Panc1 (cell line): ENCODE data around the gene TRIM66. TPM values are rescaled to one million over a fixed set of nuclear protein-coding genes. Genes with fewer than 3 reads are reported as not detected.

Experiments
- ATAC-seq: fragments of 200-7000 bp; cut with Tn5 transposase; 2 replicates; pipeline ENCODE4 v1.9.1; 2020; ENCODE audit warnings: mild to moderate bottlenecking, moderate library complexity
- BruUV-seq: library from RNA; stranded (reverse); fragments of 400-500 nt; replicated peaks from 2 replicates; lab custom pipeline; 2021; lab: Mats Ljungman, UMichigan
- CTCF ChIA-PET: fragments of 300-600 bp; sonication (Branson Sonifier 250); formaldehyde crosslinking; loops from one replicate; lab custom pipeline; 2022; ENCODE audit warnings: antibody characterized with exemption; lab: Charles Lee
- POLR2A ChIA-PET: fragments of 300-600 bp; sonication (Branson Sonifier 250); formaldehyde crosslinking; loops from one replicate; lab custom pipeline; 2022; ENCODE audit warnings: antibody characterized with exemption; lab: Charles Lee
- DNase-seq: peaks from one replicate; pipeline ENCODE4 v3.0.0-alpha.2; 2010; ENCODE audit warnings: low read depth, low spot score
- H3K27ac ChIP-seq: 2 replicates; pipeline ENCODE4 v1.5.1; 2011; ENCODE audit warnings: mild to moderate bottlenecking, low read length, inconsistent platforms
- H3K27me3 ChIP-seq: fragments of 200-500 bp; sonication (Bioruptor generic); 2 replicates; pipeline ENCODE4 v1.6.0; 2014; ENCODE audit warnings: low read length, inconsistent platforms; ENCODE audit not compliant: control insufficient read depth, insufficient read depth
- H3K36me3 ChIP-seq: fragments of 200-500 bp; sonication (Bioruptor generic); 2 replicates; pipeline ENCODE4 v1.5.1; 2014; ENCODE audit warnings: inconsistent platforms, mild to moderate bottlenecking, low read length, moderate library complexity; ENCODE audit not compliant: control insufficient read depth, insufficient read depth
- H3K4me1 ChIP-seq: 2 replicates; pipeline ENCODE4 v1.5.1; 2011; ENCODE audit warnings: inconsistent platforms, mild to moderate bottlenecking, low read length, moderate library complexity; ENCODE audit not compliant: control insufficient read depth, insufficient read depth
- H3K4me3 ChIP-seq, 2 experiments: 2 replicates each; pipeline ENCODE4 v1.5.1; 2011 to 2012; ENCODE audit warnings: low read depth in 2 of 2, low read length in 2 of 2, mild to moderate bottlenecking in 2 of 2, inconsistent platforms in 1 of 2, moderate library complexity in 1 of 2
- H3K9me3 ChIP-seq: fragments of 200-500 bp; sonication (Bioruptor generic); 2 replicates; pipeline ENCODE4 v1.5.1; 2014; ENCODE audit warnings: low read depth, mild to moderate bottlenecking, inconsistent platforms, low read length, moderate library complexity; ENCODE audit not compliant: control insufficient read depth, insufficient read depth
- POLR2AphosphoS5 ChIP-seq: IDR thresholded peaks from 2 replicates; pipeline ENCODE4 v1.6.1; 2012; ENCODE audit warnings: mild to moderate bottlenecking, low read depth, low read length, moderate library complexity
- SIN3A ChIP-seq: IDR thresholded peaks from 2 replicates; pipeline ENCODE4 v1.6.1; 2012; ENCODE audit warnings: low read depth, mild to moderate bottlenecking, low read length, moderate library complexity, borderline replicate concordance; ENCODE audit not compliant: insufficient read depth
- TCF7L2 ChIP-seq: IDR thresholded peaks from 2 replicates; pipeline ENCODE4 v1.6.1; 2011; ENCODE audit warnings: mild to moderate bottlenecking, low read depth, low read length, inconsistent platforms
- in situ Hi-C: cut with HindIII; loops from 2 replicates; pipeline ENCODE4 v1.10.0; 2016; ENCODE audit warnings: low sequenced_read_pairs, low pct_unique_long_range_greater_than_20kb
- intact Hi-C: fragments of 100-400 bp; cut with micrococcal nuclease; formaldehyde crosslinking; loops from one replicate; pipeline ENCODE4 v1.10.0; 2022; ENCODE audit not compliant: unreplicated experiment
- total RNA-seq: library from RNA; stranded (reverse); gene quantifications from one replicate; pipeline ENCODE4 v1.2.1, GENCODE V29; 2021; ENCODE audit not compliant: unreplicated experiment
- TF ChIP-seq, protein P1 (sequence below), 2 experiments: IDR thresholded peaks; 2 replicates each; pipeline ENCODE4 v1.6.1; 2011 to 2012; ENCODE audit warnings: low read depth in 2 of 2, control low read depth in 1 of 2, low read length in 1 of 2, mild to moderate bottlenecking in 1 of 2, moderate library complexity in 1 of 2; ENCODE audit not compliant: insufficient read depth in 1 of 2
- TF ChIP-seq, protein P2 (sequence below): fragments of 450-650 bp; IDR thresholded peaks from 2 replicates; pipeline ENCODE4 v1.5.1; 2017; ENCODE audit warnings: mild to moderate bottlenecking

TRIM66 gene
- total RNA-seq, 1 experiment from 2014 or later = 30.4 TPM

DNA sequence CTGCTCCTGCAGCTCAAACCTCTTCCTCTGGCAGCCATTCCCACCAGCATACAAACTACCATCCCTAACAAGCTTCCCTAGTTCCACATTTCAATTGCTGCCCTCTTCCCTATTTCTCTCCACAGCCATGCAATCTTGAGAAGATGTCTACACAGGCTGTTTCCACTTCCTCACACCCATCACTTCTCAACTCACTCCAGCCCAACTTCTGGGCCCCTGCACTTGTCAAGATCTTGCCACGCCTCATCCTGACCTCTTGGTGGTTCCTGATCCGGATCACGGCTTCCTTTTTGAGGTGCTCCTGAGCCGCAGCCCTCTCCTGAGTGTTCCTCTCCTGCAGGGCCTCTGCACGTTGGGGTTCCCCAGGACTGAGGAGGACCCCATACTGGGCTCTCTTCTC, 22.7 kb upstream of the TRIM66 start:
- intact Hi-C loops = no loop called here
- CTCF ChIA-PET = no interaction called here
- no peak for ATAC-seq

DNA sequence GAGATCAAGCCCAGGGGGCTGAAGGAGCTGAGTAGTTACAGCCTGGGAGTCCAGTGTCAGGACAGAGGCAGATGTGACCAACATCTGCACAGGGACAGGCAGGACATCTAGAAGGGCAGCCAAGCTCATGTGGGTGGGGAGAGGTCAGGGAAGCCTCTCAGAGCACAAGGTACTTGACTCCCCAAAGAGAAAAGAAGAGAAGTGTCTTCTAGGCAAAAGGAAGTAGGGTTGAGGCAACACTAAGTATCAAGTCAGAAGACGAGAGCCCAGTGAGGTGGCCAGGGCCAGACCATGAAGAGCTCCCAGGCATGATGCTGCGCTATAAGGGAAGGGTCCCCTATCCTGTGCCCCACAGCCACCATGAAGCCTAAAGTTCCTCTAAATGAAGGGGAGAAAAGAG, 21.7 kb upstream of the TRIM66 start:
- in situ Hi-C loops = no loop called here
- CTCF ChIA-PET = no interaction called here
- DNase-seq (no peak), ATAC-seq (no peak)
- no TSS peak for BruUV-seq
- Histone ChIP-seq H3K9me3 (no peaks in the 10 kb centered on the region), H3K36me3 (no peaks in the 10 kb centered on the region), H3K4me1 (peaks cover 11% of the 10 kb centered on the region), H3K4me3 (no peak overlapping the region), H3K27me3 (no peaks in the 10 kb centered on the region), H3K27ac (no peak overlapping the region)
- POLR2A ChIA-PET = no interaction called here
- intact Hi-C loops = no loop called here
- TF ChIP-seq POLR2AphosphoS5 = no peak
- TF ChIP-seq TCF7L2 = no peak

More for the DNA sequence above, 22.7 kb upstream of the TRIM66 start:
- Histone ChIP-seq H3K4me1 (peaks cover 2% of the 10 kb centered on the region), H3K4me3 (no peak overlapping the region), H3K36me3 (no peaks in the 10 kb centered on the region), H3K9me3 (no peaks in the 10 kb centered on the region), H3K27ac (no peak overlapping the region), H3K27me3 (no peaks in the 10 kb centered on the region)
- POLR2A ChIA-PET = no interaction called here
- TF ChIP-seq POLR2AphosphoS5 (no peak), SIN3A (no peak), TCF7L2 (no peak)
- TF ChIP-seq, protein P1, sequence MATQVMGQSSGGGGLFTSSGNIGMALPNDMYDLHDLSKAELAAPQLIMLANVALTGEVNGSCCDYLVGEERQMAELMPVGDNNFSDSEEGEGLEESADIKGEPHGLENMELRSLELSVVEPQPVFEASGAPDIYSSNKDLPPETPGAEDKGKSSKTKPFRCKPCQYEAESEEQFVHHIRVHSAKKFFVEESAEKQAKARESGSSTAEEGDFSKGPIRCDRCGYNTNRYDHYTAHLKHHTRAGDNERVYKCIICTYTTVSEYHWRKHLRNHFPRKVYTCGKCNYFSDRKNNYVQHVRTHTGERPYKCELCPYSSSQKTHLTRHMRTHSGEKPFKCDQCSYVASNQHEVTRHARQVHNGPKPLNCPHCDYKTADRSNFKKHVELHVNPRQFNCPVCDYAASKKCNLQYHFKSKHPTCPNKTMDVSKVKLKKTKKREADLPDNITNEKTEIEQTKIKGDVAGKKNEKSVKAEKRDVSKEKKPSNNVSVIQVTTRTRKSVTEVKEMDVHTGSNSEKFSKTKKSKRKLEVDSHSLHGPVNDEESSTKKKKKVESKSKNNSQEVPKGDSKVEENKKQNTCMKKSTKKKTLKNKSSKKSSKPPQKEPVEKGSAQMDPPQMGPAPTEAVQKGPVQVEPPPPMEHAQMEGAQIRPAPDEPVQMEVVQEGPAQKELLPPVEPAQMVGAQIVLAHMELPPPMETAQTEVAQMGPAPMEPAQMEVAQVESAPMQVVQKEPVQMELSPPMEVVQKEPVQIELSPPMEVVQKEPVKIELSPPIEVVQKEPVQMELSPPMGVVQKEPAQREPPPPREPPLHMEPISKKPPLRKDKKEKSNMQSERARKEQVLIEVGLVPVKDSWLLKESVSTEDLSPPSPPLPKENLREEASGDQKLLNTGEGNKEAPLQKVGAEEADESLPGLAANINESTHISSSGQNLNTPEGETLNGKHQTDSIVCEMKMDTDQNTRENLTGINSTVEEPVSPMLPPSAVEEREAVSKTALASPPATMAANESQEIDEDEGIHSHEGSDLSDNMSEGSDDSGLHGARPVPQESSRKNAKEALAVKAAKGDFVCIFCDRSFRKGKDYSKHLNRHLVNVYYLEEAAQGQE (IDR thresholded peaks at IDR 0.05; ENCODE audit: insufficient read depth in 1 of 2, low read depth in 2 of 2, low read length in 1 of 2) = no peak
- TF ChIP-seq, protein P2, sequence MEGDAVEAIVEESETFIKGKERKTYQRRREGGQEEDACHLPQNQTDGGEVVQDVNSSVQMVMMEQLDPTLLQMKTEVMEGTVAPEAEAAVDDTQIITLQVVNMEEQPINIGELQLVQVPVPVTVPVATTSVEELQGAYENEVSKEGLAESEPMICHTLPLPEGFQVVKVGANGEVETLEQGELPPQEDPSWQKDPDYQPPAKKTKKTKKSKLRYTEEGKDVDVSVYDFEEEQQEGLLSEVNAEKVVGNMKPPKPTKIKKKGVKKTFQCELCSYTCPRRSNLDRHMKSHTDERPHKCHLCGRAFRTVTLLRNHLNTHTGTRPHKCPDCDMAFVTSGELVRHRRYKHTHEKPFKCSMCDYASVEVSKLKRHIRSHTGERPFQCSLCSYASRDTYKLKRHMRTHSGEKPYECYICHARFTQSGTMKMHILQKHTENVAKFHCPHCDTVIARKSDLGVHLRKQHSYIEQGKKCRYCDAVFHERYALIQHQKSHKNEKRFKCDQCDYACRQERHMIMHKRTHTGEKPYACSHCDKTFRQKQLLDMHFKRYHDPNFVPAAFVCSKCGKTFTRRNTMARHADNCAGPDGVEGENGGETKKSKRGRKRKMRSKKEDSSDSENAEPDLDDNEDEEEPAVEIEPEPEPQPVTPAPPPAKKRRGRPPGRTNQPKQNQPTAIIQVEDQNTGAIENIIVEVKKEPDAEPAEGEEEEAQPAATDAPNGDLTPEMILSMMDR = no peak
- in situ Hi-C loops = no loop called here
- no peak for DNase-seq
- no TSS peak for BruUV-seq

DNA sequence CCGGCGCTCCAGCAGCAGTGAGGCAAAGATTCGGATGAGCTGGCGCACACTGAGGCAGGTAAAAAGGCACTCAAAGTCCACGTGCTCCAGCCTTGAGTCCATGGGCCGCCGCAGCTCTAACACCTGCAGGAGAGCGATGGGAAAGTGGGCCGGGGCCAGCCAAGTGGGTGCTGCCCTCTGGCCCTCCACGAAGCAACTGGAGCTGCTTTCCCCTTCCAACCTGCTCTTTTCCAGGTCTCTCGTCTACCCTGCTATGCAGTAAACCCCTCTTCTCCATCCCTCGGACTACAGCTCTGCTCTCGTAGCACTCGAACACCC, 20.1 kb upstream of the TRIM66 start:
- BruUV-seq = no TSS peak
- ATAC-seq (no peak), DNase-seq (no peak)
- POLR2A ChIA-PET = no interaction called here
- intact Hi-C loops = no loop called here
- Histone ChIP-seq H3K36me3 (no peaks in the 10 kb centered on the region), H3K4me1 (peaks cover 11% of the 10 kb centered on the region), H3K27ac (no peak overlapping the region), H3K9me3 (no peaks in the 10 kb centered on the region), H3K4me3 (no peak overlapping the region), H3K27me3 (no peaks in the 10 kb centered on the region)
- CTCF ChIA-PET = no interaction called here
- in situ Hi-C loops = no loop called here
- no peak for TF ChIP-seq POLR2AphosphoS5
- TF ChIP-seq, protein P2 = no peak
- TF ChIP-seq TCF7L2 = no peak
- TF ChIP-seq, protein P1 (IDR thresholded peaks at IDR 0.05; ENCODE audit: insufficient read depth in 1 of 2, low read depth in 2 of 2, low read length in 1 of 2) = no peak
- no peak for TF ChIP-seq SIN3A
